Activated naive CD4-positive, alpha-beta T cell treated with anti-CD3 and anti-CD28 coated beads, Interleukin-2, amount 10 ng/mL, durations not matched to agents 7 days and 5 days (primary cell): Measurements from ENCODE around the gene ANKLE2.
A peak's percentile ranks its signal among the peaks of the same experiment; 100 is the strongest.
"Not testable (repeated sequence)": the region's sequence is repeated elsewhere in the genome, so short reads cannot be mapped to it uniquely, and the experiment has no call there.

Source experiments
- CTCF ChIA-PET: fragments of 350-600 bp; sonication (Branson Sonifier 250); formaldehyde crosslinking; loops from one replicate; lab custom pipeline; 2021; ENCODE audit warnings: antibody characterized with exemption; lab: Charles Lee
- DNase-seq: peaks from one replicate; pipeline ENCODE4 v3.0.0-alpha.2; 2020
- H3K27ac Mint-ChIP-seq: one replicate; pipeline ENCODE4 v1.8.0; 2021; ENCODE audit warnings: mild to moderate bottlenecking, moderate library complexity, mixed read lengths
- H3K27me3 Mint-ChIP-seq: one replicate; pipeline ENCODE4 v1.8.0; 2021; ENCODE audit warnings: mild to moderate bottlenecking, mixed read lengths
- H3K36me3 Mint-ChIP-seq: one replicate; pipeline ENCODE4 v1.8.0; 2021; ENCODE audit warnings: mixed read lengths
- H3K4me1 Mint-ChIP-seq: one replicate; pipeline ENCODE4 v1.8.0; 2021; ENCODE audit warnings: mixed read lengths
- H3K4me3 Mint-ChIP-seq: one replicate; pipeline ENCODE4 v1.8.0; 2021; ENCODE audit warnings: mild to moderate bottlenecking, moderate library complexity, mixed read lengths
- H3K9me3 Mint-ChIP-seq: one replicate; pipeline ENCODE4 v1.8.0; 2021; ENCODE audit warnings: mixed read lengths

The ANKLE2 gene

DNA sequence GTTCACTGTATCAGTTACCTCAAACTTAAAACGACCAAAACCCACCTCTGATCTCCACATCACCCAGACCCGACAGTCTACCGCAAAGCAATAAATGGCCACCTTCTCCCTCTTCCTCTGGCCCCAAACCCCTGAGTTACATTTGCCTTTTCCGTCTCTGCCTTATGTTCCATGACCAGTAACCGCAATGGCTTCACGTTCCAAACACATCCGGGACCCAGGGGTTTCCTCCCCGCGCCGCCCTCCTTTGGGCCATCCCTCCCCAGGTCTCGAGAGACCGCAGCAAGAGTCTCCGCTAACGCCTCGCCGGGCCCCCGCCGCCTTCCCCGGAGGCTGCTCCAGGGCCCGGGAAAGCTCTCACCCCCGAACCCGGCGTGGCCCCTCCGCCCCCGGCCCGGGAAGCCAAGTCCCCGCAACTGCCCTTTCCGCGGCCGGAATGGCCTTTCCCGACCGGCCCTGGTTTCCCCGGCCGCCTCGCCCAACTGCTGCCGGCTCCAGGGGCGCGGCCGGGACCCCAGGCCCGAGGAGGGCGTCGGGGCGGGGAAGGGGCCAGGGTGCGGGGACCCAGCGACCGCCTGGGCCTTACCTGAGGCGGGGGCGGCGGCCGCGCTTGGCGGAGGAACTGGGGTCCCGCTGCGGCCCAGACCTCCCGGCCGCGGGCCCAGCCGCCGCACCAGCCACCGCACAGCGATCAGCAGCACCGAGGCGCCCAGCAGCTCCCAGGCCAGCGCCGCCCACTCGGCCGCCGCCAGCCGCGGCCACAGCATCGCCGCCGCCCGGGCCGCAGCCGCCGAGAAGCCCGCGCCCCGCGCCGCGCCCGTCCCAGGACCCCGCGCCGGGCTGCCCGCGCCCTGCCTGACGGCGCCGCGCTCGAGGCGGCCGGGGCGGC is at the start of gene ANKLE2:
ANKLE2 (minus strand) TSS at position 801 of the 889 bp plus-strand sequence; CDS start at position 767, 34 bp downstream.
- DNase-seq: peak; percentile 85
- CTCF ChIA-PET: interaction anchor here (1.3 kb wide), 1 partner anchor 143 kb away, joined by 6 read pairs; no protein-coding TSS in a partner anchor
- peaks cover 27% of the 10 kb centered on the region for H3K36me3 Mint-ChIP-seq
- H3K4me1 Mint-ChIP-seq: peaks cover 42% of the 10 kb centered on the region
- no peaks in the 10 kb centered on the region for H3K27me3 Mint-ChIP-seq
- H3K4me3 Mint-ChIP-seq: peak within 1 kb of the TSS; percentile 82
- H3K27ac Mint-ChIP-seq: peak within 1 kb of the TSS; percentile 93
- no peaks in the 10 kb centered on the region for H3K9me3 Mint-ChIP-seq

DNA sequence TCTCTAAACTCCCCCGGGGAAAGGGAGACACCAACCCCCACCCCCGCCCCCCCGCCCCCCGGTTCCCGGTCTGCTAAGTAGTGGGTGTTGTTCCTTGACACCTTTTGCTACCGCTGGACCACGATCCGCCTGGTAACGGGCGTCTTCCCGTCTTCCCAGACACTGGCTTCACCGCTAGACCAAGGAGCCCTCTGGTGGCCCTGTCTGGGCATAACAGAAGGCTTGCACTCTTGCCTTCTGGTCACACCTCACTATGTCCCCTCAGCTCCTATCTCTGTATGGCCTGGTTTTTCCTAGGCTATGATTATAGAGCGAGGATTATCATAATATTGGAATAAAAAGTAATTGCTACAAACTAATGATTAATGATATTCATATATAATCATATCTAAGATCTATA is 47.8 kb upstream of the ANKLE2 start:
- CTCF ChIA-PET: interaction anchor here (1.7 kb wide), 1 partner anchor 25 kb away, joined by 3 read pairs; no protein-coding TSS in a partner anchor
- not testable (repeated sequence) for H3K4me3 Mint-ChIP-seq, H3K27me3 Mint-ChIP-seq, H3K27ac Mint-ChIP-seq, H3K9me3 Mint-ChIP-seq
- Mint-ChIP-seq H3K4me1 (peaks cover 31% of the 10 kb centered on the region), H3K36me3 (peaks cover 71% of the 10 kb centered on the region)
- DNase-seq: peak; percentile 48

DNA sequence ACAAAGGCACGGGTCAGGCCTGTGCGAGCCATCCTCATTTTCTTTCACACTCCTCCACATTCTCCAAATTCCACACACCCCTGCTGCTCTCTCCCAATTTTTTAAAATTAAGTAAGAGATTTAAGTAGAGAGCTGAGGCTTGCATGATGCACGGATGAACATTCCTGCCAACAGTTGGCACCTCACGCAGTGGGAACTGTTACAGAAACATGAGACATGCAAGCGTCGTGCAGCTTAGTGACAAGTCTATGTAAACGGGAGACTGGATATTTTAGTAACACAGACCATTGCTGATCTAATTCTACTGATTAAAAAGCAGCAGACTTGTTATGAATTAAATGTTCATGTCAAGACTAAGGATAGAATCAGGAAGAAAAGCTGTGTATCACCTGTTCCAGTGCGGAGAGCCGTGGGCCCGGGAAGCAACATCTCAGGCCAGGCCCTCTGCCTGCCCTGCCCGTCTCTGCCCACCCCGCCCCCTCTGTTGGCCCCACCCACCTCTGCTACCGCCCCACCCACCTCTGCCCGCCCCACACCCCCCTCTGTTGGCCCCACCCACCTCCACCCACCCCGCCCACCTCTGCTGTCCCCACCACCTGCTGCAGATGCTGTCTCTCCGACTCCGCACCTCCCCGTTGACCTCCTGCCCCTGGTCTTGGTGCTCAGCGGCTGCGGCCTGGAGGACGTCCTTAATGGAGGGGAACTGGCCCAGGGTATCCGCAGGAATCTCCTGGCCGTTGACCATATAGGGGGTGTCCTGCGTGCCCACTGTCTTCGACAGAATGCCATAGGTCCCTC is 45.9 kb upstream of the ANKLE2 start:
- Mint-ChIP-seq H3K4me1 (peaks cover 21% of the 10 kb centered on the region), H3K27ac (no peak overlapping the region), H3K27me3 (no peaks in the 10 kb centered on the region), H3K36me3 (peaks cover 75% of the 10 kb centered on the region), H3K9me3 (peaks cover 2% of the 10 kb centered on the region), H3K4me3 (no peak overlapping the region)
- CTCF ChIA-PET: interaction anchor here (1.0 to 3.2 kb wide), 4 partner anchors 27 to 97 kb away, joined by 3 to 9 read pairs (median 5); no protein-coding TSS in a partner anchor
- no peak for DNase-seq

DNA sequence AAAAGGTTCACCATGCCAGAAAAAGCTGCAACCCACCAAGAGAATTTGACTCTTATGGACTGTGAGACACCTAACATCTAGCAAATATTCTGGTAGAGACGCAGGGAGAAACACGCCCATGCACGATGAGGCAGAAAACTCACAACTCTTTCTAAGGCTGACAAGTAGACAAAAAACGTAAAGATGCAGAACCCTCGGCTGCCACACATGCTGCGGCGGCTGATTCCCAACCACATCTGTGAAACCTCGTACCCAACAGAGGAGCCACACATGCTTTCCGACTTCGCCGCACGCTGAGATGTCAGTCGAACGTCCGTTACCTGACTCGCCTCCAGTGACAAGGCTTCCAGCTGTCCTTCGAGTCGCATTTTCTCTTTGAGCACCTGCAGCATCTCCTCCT is 45.2 kb upstream of the ANKLE2 start:
- Mint-ChIP-seq H3K27me3 (no peaks in the 10 kb centered on the region), H3K4me3 (no peak overlapping the region), H3K9me3 (peaks cover 2% of the 10 kb centered on the region), H3K27ac (no peak overlapping the region), H3K36me3 (peaks cover 69% of the 10 kb centered on the region), H3K4me1 (peaks cover 17% of the 10 kb centered on the region)
- CTCF ChIA-PET: interaction anchor here (1.5 to 3.2 kb wide), 2 partner anchors 39 to 98 kb away, joined by 5 to 9 read pairs; no protein-coding TSS in a partner anchor
- peak; percentile 26 for DNase-seq

DNA sequence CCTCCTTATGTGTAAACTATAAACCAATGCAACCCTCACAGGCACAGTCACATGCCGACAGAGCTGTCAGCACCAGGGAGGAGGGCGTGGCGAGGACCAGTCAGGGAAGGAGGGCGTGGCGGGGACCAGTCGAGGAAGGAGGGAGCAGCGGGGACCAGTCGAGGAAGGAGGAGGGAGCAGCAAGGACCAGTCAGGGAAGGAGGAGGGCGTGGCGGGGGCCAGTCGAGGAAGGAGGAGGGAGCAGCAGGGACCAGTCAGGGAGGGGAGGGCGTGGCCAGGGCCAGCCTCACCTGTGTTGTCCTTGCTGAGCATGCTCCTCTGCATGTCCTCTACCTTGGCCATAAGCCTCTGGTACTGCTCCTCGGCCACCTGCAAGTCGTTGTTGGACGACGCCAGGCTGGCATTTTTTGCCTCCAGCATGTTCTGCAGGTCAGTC is 42.8 kb upstream of the ANKLE2 start:
- Mint-ChIP-seq H3K27ac (no peak overlapping the region), H3K4me3 (no peak overlapping the region), H3K4me1 (peaks cover 15% of the 10 kb centered on the region), H3K9me3 (no peaks in the 10 kb centered on the region), H3K36me3 (peaks cover 71% of the 10 kb centered on the region), H3K27me3 (no peaks in the 10 kb centered on the region)
- DNase-seq: no peak
- CTCF ChIA-PET: interaction anchor here (0.6 kb wide), 1 partner anchor 70 kb away, joined by 3 read pairs; no protein-coding TSS in a partner anchor

DNA sequence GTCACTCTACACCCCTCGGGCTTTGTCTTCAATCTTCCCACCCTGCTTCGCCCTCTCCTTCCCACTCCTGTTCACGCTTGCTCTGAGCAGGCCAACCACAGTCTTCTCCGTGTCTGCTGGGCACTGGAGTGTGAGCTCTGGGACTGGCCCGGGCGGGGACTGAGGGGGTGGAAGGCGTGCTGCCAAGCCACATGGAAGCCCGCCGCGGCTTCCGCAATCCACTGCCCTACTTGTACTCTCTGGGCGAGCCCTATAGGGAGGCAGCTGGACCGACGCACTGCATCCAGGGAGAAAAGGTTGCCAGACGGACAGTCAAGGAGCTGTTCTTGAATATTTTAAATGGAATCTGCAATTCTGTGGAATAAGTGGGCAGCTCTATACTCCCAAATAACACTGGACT is 42.3 kb upstream of the ANKLE2 start:
- no peak for DNase-seq
- peaks cover 70% of the 10 kb centered on the region for H3K36me3 Mint-ChIP-seq
- no peaks in the 10 kb centered on the region for H3K9me3 Mint-ChIP-seq
- H3K4me1 Mint-ChIP-seq: peaks cover 15% of the 10 kb centered on the region
- H3K27ac Mint-ChIP-seq: no peak overlapping the region
- CTCF ChIA-PET: no interaction called here
- H3K27me3 Mint-ChIP-seq: no peaks in the 10 kb centered on the region
- H3K4me3 Mint-ChIP-seq: no peak overlapping the region

DNA sequence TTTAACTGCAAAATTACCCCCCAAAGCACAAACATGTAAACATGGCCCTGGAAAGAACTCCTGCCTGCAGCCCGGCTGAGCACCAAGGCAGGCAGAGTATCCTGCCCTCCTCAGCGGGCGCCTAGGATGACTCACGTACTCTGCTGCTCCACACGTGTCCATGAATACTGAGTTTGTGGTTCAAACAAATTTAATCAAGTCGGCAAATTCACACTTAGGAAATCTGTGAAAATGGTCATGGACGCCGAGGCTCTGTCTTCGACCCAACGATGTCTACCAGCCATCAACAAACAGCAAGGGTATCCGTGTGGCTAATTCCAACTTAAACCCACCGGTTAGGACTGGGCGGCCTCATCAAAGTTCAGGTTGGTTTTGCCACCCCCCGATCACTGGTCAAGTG is 41.5 kb upstream of the ANKLE2 start:
- CTCF ChIA-PET: no interaction called here
- Mint-ChIP-seq H3K36me3 (peaks cover 66% of the 10 kb centered on the region), H3K4me1 (peaks cover 15% of the 10 kb centered on the region), H3K27ac (no peak overlapping the region), H3K9me3 (no peaks in the 10 kb centered on the region), H3K4me3 (no peak overlapping the region), H3K27me3 (no peaks in the 10 kb centered on the region)
- no peak for DNase-seq

DNA sequence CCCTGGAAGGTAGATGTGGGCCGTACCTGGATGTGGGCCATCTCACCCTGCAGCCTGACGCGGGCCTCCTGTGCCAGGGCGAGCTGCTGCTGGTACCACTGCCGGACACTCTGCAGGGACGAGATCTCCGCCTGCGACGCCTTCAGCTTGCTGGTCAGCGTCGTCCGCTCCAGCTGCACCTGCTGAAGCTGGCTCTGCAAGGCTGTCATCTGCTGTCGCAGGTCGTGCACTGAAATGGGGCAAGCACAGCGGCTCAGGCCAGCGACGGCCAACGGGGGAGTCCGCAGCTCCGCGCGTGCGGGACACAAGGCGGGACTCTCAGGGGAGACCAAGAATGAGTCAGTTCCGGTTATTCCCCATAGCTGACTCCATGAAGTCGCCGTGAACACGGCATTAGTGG is 40.1 kb upstream of the ANKLE2 start:
- H3K27ac Mint-ChIP-seq: peak overlapping the region; percentile 11

DNA sequence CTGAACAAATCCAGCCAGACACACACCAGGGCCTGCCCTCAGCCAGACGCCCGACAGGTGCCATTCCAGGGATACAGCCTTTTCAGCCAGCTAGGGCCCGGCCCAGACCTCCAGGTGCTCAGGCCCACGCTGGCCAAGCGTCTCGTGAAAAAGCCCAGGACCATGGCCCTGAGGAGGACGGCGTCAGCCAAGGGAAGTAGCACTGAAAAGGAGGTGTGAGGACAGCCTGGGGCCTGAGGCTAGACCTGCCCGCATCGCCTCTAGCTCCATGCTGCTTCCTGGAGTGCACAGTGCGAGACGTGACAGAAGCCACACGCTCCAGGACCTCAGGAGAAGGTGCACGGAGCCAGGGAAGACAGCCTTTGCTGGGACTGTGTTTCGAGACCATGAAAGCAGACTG is 37.2 kb upstream of the ANKLE2 start:
- Mint-ChIP-seq H3K4me3 (no peak overlapping the region), H3K36me3 (peaks cover 62% of the 10 kb centered on the region), H3K27ac (no peak overlapping the region), H3K9me3 (no peaks in the 10 kb centered on the region), H3K4me1 (no peaks in the 10 kb centered on the region), H3K27me3 (no peaks in the 10 kb centered on the region)
- DNase-seq: no peak
- CTCF ChIA-PET: no interaction called here

More for the DNA sequence above, 40.1 kb upstream of the ANKLE2 start:
- peaks cover 5% of the 10 kb centered on the region for H3K4me1 Mint-ChIP-seq
- DNase-seq: no peak
- H3K4me3 Mint-ChIP-seq: no peak overlapping the region
- peaks cover 63% of the 10 kb centered on the region for H3K36me3 Mint-ChIP-seq
- no peaks in the 10 kb centered on the region for H3K9me3 Mint-ChIP-seq
- H3K27me3 Mint-ChIP-seq: no peaks in the 10 kb centered on the region
- CTCF ChIA-PET: no interaction called here

DNA sequence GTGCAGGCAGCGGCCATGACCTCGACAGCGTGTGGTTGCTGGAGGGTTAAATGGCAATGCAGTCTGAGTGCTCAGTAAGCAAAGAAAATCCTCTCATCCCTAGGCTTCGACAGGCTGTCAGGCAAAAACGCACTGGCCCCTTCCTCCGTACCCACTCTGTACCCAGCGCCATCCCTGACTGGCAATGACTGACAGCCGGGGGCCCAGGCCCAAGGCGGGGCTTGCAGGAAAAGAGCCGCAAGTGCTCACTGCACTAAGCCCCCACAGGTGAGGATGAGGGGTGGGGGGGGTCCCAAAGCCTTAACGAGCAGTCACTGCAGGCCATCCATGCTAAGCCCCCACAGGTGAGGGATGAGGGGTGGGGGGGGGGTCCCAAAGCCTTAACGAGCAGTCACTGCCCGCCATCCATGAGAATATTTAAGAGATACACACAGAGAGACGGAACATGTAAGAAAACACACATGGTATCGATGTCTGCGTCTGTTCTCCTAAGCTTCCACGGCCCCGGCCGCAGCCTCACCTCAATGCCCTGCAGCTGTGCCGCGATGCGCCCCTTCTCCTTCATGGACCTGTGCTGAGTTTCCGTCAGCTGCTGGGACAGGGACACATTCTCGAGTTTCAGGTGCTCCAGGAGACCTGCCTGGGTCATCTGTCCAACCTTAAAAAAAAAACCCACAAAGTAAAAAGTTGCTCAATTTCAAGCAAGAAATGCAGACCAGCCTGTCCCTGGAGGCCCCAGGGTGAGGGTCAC is 36.4 kb upstream of the ANKLE2 start:
- Mint-ChIP-seq H3K27ac (no peak overlapping the region), H3K9me3 (no peaks in the 10 kb centered on the region), H3K4me1 (no peaks in the 10 kb centered on the region), H3K4me3 (no peak overlapping the region), H3K36me3 (peaks cover 57% of the 10 kb centered on the region), H3K27me3 (no peaks in the 10 kb centered on the region)
- no peak for DNase-seq
- CTCF ChIA-PET: no interaction called here

DNA sequence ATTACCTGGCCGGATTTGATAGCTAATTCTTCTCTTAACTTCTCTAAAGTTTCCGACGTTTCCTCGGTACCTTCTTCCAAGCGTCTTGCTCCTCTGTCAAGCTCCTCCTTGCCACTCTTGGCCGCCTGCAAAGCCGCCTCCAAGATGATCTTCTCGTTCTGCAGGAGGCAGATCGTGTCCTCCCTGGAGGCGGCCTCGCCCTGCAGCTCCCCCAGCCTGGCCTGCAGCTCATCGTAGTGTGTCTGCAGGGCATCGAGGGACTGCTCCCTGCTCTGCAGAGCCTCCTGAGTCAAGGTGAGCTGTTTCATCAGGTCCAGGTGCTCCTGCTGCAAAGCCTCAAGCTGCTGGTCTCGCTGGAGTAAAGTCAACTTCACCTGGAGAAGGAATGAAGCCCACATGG is 34.2 kb upstream of the ANKLE2 start:
- CTCF ChIA-PET: no interaction called here
- no peak overlapping the region for H3K4me3 Mint-ChIP-seq
- H3K27me3 Mint-ChIP-seq: no peaks in the 10 kb centered on the region
- no peak overlapping the region for H3K27ac Mint-ChIP-seq
- H3K36me3 Mint-ChIP-seq: peaks cover 55% of the 10 kb centered on the region
- no peaks in the 10 kb centered on the region for H3K9me3 Mint-ChIP-seq
- DNase-seq: no peak
- no peaks in the 10 kb centered on the region for H3K4me1 Mint-ChIP-seq

DNA sequence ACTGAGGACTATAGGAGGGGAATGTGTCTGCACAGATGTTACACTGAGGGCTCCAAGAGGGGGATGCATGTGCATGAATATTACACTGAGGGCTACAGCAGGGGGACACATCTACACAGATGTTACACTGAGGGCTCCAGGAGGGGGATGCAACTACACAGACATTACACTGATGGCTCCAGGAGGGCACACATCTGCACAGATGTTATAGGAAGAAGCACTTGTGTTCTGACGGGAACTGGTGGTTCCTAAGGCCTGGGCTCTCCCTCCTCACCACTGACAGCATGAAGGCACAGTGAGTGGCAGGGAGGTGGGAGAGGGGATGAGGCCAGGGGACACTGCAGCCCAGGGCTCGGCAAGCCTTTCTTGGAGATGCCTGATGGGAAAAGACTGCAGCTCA is 30.3 kb upstream of the ANKLE2 start:
- peaks cover 57% of the 10 kb centered on the region for H3K36me3 Mint-ChIP-seq
- H3K9me3 Mint-ChIP-seq, CTCF ChIA-PET, H3K4me1 Mint-ChIP-seq, H3K27ac Mint-ChIP-seq, H3K4me3 Mint-ChIP-seq, H3K27me3 Mint-ChIP-seq, DNase-seq: not testable (repeated sequence)

DNA sequence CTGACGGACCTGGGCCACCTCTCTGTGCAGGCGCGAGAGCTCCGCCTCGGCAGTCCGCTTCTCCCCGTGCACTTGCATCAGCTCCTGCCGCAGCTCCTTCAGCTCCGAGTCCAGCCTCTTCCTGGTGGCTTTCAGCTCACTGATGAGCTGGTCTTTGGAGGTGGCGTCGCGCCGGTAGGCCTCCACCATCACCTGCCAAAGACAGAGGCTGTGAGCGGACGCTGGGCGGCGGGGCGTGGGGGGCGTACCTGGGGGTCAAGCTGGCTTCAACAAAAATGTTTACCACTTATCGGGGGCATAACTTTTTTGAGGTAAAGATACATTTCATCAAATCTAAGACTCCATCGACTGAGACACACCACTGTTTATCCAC is 27.5 kb upstream of the ANKLE2 start:
- DNase-seq: no peak
- H3K36me3 Mint-ChIP-seq: peaks cover 53% of the 10 kb centered on the region
- H3K27me3 Mint-ChIP-seq: no peaks in the 10 kb centered on the region
- H3K27ac Mint-ChIP-seq: no peak overlapping the region
- no peaks in the 10 kb centered on the region for H3K4me1 Mint-ChIP-seq
- CTCF ChIA-PET: no interaction called here
- no peak overlapping the region for H3K4me3 Mint-ChIP-seq
- H3K9me3 Mint-ChIP-seq: no peaks in the 10 kb centered on the region
